Measurements from ENCODE around the gene CFAP157.

DNA sequence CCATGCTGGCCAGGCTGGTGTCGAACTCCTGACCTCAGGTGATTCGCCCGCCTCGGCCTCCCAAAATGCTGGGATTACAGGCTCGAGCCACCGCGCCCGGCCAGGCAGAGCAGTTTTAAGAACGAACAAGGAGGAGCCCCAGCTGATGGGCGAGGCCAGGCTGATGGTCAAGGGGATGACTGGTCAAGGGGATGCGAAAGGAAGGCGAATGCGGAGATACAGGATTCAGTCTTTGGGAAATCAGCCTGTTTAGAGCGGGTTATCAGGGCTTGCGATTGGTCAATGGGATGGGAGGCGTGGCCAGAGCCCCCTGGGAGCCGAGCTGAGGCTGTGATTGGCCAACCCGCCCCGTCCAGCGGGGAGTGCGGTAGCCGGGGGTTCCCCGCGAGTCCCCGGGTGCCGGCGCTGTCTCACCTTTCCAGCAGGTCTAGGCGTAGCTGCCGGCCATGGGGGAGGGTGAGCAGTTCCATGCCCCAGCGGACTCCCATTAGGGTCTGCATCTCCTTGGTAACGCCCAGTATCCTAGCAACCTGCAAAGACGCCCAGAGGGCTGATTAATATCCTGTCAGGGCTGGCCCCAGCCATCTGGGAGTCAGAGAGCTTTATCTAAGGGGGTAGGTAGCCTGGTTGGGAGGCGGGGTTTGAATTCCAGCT is 35.8 kb downstream of the CFAP157 start:
- TF ChIP-seq EZH2 (IDR thresholded peaks at IDR 0.05) (no peak), POLR2AphosphoS5 (IDR thresholded peaks at IDR 0.05; ENCODE audit: borderline replicate concordance, low read depth, low read length) (no peak), FOXP2 (optimal IDR thresholded peaks at IDR 0.05; ENCODE audit: control extremely low read depth, extremely low read length, insufficient read depth) (no peak)
